Esophagus squamous epithelium (tissue), 4 donors: ENCODE data around the gene ABHD10.

ENCODE experiments used
- POLR2A ChIP-seq, 4 donors: fragments of 450-650 bp; IDR thresholded peaks; one replicate each; pipeline ENCODE4 v1.6.1; 2017; ENCODE audit warnings: antibody characterized with exemption in 4 of 4, mild to moderate bottlenecking in 4 of 4, moderate library complexity in 3 of 4
- TF ChIP-seq, protein P1 (sequence below), 6 experiments: fragments of 450-650 bp in 4 of 6; fragments of 200-600 bp in 2 of 6; sonication (generic) in 2 of 6; IDR thresholded peaks; one replicate each; pipeline ENCODE4 v1.5.1; 2016 to 2019; ENCODE audit warnings: antibody characterized with exemption in 6 of 6, mild to moderate bottlenecking in 4 of 6, moderate library complexity in 4 of 6

- TF ChIP-seq, protein P1, sequence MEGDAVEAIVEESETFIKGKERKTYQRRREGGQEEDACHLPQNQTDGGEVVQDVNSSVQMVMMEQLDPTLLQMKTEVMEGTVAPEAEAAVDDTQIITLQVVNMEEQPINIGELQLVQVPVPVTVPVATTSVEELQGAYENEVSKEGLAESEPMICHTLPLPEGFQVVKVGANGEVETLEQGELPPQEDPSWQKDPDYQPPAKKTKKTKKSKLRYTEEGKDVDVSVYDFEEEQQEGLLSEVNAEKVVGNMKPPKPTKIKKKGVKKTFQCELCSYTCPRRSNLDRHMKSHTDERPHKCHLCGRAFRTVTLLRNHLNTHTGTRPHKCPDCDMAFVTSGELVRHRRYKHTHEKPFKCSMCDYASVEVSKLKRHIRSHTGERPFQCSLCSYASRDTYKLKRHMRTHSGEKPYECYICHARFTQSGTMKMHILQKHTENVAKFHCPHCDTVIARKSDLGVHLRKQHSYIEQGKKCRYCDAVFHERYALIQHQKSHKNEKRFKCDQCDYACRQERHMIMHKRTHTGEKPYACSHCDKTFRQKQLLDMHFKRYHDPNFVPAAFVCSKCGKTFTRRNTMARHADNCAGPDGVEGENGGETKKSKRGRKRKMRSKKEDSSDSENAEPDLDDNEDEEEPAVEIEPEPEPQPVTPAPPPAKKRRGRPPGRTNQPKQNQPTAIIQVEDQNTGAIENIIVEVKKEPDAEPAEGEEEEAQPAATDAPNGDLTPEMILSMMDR (IDR thresholded peaks at IDR 0.05): no peak
- no peak for TF ChIP-seq POLR2A (IDR thresholded peaks at IDR 0.05)
Measured at GRCh38 chr3:112019716-112020115, 40.9 kb downstream of the ABHD10 start.
